ENCODE results near the gene NR5A2.

DNA sequence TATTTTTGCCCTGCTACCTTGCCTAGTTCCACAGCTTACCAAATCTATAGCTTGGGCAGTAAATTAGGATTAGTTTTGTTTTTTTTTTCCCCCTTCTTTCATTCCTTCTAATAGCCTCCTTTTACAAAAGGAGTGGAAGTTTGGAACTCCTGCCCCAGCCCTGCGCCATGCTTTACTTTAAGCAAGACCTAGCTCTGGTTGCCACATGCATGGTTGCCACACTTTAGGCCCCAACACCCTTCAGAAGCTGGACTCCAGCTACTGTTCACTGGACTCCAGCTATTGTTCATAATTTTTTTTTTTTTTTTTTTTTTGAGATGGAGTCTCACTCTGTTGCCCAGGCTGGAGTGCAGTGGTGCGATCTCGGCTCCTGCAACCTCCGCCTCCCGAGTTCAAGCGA, 115.8 kb downstream of the NR5A2 start:
- TF ChIP-seq ZZZ3 (IDR thresholded peaks at IDR 0.05; ENCODE audit: control insufficient read depth, insufficient read length, low read depth) (no peak), POLR2A (IDR thresholded peaks at IDR 0.05; ENCODE audit: low read depth, low read length) (no peak), SUZ12 (IDR thresholded peaks at IDR 0.05; ENCODE audit: unreplicated experiment) (no peak), SRF (IDR thresholded peaks at IDR 0.05; ENCODE audit: low read depth in 2 of 2, low read length in 2 of 2) (no peak), SIN3A (IDR thresholded peaks at IDR 0.05; ENCODE audit: low read depth, low read length) (no peak), MYC (IDR thresholded peaks at IDR 0.05; ENCODE audit: insufficient read depth, insufficient read length, insufficient replicate concordance, low read length, severe bottlenecking) (no peak), ZNF24 (IDR thresholded peaks at IDR 0.05) (no peak), SREBF2 (IDR thresholded peaks at IDR 0.05; ENCODE audit: low read length) (no peak)
- TF ChIP-seq, protein P1, sequence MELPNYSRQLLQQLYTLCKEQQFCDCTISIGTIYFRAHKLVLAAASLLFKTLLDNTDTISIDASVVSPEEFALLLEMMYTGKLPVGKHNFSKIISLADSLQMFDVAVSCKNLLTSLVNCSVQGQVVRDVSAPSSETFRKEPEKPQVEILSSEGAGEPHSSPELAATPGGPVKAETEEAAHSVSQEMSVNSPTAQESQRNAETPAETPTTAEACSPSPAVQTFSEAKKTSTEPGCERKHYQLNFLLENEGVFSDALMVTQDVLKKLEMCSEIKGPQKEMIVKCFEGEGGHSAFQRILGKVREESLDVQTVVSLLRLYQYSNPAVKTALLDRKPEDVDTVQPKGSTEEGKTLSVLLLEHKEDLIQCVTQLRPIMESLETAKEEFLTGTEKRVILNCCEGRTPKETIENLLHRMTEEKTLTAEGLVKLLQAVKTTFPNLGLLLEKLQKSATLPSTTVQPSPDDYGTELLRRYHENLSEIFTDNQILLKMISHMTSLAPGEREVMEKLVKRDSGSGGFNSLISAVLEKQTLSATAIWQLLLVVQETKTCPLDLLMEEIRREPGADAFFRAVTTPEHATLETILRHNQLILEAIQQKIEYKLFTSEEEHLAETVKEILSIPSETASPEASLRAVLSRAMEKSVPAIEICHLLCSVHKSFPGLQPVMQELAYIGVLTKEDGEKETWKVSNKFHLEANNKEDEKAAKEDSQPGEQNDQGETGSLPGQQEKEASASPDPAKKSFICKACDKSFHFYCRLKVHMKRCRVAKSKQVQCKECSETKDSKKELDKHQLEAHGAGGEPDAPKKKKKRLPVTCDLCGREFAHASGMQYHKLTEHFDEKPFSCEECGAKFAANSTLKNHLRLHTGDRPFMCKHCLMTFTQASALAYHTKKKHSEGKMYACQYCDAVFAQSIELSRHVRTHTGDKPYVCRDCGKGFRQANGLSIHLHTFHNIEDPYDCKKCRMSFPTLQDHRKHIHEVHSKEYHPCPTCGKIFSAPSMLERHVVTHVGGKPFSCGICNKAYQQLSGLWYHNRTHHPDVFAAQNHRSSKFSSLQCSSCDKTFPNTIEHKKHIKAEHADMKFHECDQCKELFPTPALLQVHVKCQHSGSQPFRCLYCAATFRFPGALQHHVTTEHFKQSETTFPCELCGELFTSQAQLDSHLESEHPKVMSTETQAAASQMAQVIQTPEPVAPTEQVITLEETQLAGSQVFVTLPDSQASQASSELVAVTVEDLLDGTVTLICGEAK (IDR thresholded peaks at IDR 0.05; ENCODE audit: borderline replicate concordance), result no peak
- TF ChIP-seq, protein P2, sequence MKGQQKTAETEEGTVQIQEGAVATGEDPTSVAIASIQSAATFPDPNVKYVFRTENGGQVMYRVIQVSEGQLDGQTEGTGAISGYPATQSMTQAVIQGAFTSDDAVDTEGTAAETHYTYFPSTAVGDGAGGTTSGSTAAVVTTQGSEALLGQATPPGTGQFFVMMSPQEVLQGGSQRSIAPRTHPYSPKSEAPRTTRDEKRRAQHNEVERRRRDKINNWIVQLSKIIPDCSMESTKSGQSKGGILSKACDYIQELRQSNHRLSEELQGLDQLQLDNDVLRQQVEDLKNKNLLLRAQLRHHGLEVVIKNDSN (IDR thresholded peaks at IDR 0.05; ENCODE audit: borderline replicate concordance, extremely low read length, insufficient read depth, low read depth, low read length), result no peak
- TF ChIP-seq, protein P3, sequence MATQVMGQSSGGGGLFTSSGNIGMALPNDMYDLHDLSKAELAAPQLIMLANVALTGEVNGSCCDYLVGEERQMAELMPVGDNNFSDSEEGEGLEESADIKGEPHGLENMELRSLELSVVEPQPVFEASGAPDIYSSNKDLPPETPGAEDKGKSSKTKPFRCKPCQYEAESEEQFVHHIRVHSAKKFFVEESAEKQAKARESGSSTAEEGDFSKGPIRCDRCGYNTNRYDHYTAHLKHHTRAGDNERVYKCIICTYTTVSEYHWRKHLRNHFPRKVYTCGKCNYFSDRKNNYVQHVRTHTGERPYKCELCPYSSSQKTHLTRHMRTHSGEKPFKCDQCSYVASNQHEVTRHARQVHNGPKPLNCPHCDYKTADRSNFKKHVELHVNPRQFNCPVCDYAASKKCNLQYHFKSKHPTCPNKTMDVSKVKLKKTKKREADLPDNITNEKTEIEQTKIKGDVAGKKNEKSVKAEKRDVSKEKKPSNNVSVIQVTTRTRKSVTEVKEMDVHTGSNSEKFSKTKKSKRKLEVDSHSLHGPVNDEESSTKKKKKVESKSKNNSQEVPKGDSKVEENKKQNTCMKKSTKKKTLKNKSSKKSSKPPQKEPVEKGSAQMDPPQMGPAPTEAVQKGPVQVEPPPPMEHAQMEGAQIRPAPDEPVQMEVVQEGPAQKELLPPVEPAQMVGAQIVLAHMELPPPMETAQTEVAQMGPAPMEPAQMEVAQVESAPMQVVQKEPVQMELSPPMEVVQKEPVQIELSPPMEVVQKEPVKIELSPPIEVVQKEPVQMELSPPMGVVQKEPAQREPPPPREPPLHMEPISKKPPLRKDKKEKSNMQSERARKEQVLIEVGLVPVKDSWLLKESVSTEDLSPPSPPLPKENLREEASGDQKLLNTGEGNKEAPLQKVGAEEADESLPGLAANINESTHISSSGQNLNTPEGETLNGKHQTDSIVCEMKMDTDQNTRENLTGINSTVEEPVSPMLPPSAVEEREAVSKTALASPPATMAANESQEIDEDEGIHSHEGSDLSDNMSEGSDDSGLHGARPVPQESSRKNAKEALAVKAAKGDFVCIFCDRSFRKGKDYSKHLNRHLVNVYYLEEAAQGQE (IDR thresholded peaks at IDR 0.05; ENCODE audit: low read depth, low read length), result no peak
- TF ChIP-seq, protein P4, sequence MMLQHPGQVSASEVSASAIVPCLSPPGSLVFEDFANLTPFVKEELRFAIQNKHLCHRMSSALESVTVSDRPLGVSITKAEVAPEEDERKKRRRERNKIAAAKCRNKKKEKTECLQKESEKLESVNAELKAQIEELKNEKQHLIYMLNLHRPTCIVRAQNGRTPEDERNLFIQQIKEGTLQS (IDR thresholded peaks at IDR 0.05; ENCODE audit: borderline replicate concordance, extremely low read depth, low read depth, low read length), result no peak
- TF ChIP-seq, protein P5, sequence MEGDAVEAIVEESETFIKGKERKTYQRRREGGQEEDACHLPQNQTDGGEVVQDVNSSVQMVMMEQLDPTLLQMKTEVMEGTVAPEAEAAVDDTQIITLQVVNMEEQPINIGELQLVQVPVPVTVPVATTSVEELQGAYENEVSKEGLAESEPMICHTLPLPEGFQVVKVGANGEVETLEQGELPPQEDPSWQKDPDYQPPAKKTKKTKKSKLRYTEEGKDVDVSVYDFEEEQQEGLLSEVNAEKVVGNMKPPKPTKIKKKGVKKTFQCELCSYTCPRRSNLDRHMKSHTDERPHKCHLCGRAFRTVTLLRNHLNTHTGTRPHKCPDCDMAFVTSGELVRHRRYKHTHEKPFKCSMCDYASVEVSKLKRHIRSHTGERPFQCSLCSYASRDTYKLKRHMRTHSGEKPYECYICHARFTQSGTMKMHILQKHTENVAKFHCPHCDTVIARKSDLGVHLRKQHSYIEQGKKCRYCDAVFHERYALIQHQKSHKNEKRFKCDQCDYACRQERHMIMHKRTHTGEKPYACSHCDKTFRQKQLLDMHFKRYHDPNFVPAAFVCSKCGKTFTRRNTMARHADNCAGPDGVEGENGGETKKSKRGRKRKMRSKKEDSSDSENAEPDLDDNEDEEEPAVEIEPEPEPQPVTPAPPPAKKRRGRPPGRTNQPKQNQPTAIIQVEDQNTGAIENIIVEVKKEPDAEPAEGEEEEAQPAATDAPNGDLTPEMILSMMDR (IDR thresholded peaks at IDR 0.05 in 2 of 3, conservative IDR thresholded peaks at IDR 0.05 in 1 of 3; ENCODE audit: control insufficient read depth in 2 of 3, extremely low read depth in 1 of 3, insufficient read depth in 1 of 3, low read depth in 3 of 3, low read length in 3 of 3), result no peak

Measured in GM12878 (cell line).